ENCODE data around the gene LY6G5B.

Gene LY6G5B

DNA sequence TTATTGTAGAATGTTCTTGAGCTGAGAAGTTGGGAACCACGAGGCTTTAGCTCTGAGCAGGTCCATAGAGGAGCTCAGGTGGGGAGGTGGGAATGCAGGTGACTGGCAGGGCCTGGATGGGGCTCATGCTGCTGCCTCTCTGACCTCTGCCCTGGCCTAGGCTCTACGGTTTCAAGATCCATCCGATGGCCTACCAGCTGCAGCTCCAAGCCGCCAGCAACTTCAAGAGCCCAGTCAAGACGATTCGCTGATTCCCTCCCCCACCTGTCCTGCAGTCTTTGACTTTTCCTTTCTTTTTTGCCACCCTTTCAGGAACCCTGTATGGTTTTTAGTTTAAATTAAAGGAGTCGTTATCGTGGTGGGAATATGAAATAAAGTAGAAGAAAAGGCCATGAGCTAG lies at the start of gene LY6G5B:
Gene LY6G5B (plus strand): TSS at position 301 of the 400 bp plus-strand sequence. CDS start 975 bp downstream, outside the sequence.
- DNase-seq: no peak

DNA sequence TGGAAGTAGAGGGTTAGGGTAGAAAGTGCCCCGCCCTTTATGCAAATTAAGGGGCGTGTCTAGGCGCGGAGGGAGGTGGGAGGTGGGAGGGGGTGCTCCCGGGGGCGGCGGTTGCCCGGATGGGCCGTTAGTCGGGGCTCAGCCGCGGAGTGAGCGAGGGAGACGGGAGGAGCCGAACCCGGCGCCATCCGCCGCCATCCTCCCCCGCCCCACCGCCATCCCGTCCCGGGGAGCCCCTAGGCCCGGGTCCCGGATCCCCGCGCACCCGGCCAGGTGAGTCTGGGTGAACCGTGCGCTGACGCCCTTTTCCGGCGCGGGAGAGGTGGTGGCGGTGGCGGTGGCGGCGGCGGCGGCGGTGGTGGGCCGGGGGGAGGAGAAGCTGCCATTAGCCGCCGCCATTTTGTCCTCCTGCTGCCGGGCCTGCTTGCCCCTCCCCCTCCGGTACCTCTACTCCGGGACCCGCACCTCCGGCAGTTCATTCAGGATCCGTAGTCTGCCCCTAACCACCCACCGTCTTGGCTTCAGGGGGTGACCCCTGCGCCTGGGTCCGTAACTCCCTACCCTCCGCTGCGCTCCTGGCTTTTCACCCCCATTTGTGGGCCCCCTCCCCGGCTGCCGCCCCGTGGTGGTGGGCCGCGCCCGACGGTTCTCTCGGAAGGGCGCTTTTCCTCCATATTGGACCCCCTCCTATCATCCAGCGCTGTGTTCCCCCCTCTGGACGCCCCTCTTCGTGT lies 49.0 kb upstream of the LY6G5B start, which contains the start of gene PRRC2A:
Gene PRRC2A (plus strand): TSS at position 130 of the 734 bp plus-strand sequence. CDS start 2,075 bp downstream, outside the sequence.
- peak; percentile 86 for DNase-seq

DNA sequence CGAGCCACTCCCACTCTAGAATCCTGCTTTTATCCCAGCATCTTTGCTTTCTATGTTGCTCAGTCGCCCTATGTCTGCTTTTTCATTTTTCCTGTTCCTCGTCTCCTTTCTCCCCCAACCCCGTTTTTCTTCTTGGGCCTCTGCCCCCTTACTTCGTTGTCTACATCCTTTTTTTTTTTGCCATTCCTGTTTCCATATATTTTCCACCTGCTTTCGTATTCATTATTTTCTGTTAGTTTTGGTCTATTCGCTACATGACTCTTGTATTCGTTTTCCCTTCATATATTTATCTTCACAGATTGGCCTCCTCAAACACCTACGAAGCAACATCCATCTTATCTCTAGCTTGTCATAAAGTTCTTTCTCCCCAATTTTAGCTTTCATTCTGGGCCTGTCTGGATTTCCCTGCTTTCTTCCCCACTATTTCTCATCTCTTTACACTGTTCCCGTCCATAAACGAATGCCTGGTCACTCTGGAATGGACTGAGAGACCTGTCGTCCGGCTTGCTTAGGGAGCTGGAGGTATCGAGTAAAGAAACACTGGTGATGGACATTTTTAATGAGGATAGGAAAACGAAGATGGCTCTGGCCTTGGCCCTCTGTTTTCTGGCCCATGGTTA lies 48.3 kb upstream of the LY6G5B start:
- no peak for DNase-seq

- no peak for DNase-seq
These were observed 47.8 kb upstream of the LY6G5B start for GRCh38 chr6:31621991-31622390.

GRCh38 chr6:31622684-31623091 lies 47.1 kb upstream of the LY6G5B start:
- DNase-seq: no peak

DNA sequence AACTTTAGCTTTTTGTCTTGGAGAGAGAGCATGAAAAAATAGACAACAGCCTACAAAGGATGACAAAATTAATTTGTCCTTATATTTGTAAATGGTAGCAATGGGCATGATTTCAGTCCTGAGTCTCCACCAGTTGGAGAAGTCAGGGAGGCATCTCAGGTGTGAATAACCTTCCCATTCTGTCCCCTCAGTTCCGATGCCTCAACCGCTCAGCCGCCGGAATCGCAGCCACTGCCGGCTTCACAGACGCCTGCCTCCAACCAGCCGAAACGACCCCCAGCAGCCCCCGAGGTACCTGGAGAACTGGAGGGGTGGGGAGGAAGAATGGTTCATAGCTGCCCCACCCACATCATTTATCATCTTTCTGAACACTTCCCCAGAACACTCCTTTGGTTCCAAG lies 45.7 kb upstream of the LY6G5B start:
- no peak for DNase-seq

GRCh38 chr6:31626952-31627351 lies 42.8 kb upstream of the LY6G5B start:
- DNase-seq: no peak

DNA sequence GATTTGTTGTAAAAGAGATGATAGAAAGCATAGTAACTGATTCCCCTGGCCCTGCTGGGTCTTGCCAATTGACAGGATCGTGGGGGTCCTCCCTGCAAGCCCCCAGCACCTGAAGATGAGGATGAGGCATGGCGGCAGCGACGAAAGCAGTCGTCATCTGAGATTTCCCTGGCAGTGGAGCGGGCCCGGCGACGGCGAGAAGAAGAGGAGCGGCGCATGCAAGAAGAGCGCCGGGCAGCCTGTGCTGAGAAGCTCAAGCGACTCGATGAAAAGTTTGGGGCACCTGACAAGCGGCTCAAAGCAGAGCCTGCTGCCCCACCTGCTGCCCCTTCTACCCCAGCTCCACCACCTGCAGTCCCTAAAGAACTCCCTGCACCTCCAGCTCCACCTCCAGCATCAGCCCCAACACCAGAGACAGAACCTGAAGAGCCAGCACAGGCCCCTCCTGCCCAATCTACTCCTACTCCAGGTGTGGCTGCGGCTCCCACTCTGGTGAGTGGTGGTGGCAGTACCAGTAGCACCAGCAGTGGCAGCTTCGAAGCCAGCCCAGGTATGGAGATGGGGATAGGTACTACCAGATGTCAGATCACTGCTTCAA lies 42.0 kb upstream of the LY6G5B start:
- DNase-seq: no peak

- DNase-seq: no peak
These were observed 40.8 kb upstream of the LY6G5B start for GRCh38 chr6:31629014-31629413.

GRCh38 chr6:31630177-31630934 lies 39.4 kb upstream of the LY6G5B start:
- no peak for DNase-seq

- DNase-seq: no peak
These were observed 38.6 kb upstream of the LY6G5B start for GRCh38 chr6:31631209-31631608.

DNA sequence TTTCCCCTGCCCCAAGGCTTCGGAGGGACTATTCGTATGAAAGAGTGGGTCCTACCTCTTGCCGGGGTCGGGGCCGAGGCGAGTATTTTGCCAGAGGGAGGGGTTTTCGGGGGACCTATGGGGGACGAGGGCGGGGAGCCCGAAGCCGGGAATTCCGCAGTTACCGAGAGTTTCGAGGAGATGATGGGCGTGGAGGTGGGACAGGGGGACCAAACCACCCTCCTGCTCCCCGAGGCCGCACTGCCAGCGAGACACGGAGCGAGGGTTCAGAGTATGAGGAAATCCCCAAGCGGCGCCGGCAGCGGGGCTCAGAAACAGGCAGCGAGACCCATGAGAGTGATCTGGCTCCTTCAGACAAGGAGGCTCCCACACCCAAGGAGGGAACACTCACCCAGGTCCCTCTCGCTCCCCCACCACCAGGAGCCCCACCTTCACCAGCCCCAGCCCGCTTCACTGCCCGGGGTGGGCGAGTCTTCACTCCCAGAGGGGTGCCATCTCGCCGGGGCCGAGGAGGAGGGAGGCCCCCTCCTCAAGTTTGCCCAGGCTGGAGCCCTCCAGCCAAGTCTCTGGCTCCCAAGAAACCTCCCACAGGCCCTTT lies 38.0 kb upstream of the LY6G5B start:
- no peak for DNase-seq

DNA sequence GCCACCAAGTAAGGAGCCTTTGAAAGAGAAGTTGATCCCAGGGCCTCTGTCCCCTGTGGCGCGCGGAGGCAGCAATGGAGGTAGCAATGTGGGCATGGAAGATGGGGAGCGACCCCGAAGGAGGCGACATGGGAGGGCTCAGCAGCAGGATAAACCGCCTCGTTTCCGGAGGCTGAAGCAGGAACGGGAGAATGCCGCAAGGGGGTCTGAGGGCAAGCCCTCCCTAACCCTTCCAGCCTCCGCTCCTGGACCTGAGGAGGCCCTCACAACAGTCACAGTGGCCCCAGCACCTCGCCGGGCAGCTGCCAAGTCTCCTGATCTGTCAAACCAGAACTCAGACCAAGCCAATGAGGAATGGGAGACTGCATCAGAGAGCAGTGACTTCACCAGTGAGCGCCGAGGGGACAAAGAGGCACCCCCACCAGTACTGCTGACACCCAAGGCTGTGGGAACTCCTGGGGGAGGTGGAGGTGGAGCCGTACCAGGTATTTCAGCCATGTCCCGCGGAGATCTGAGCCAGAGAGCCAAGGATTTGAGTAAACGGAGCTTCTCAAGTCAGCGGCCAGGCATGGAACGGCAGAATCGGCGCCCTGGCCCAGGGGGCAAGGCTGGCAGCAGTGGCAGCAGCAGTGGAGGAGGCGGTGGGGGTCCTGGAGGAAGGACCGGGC lies 37.4 kb upstream of the LY6G5B start:
- DNase-seq: no peak

- no peak for DNase-seq
These were observed 36.3 kb upstream of the LY6G5B start for GRCh38 chr6:31633447-31633846.

GRCh38 chr6:31634131-31634530 lies 35.6 kb upstream of the LY6G5B start:
- no peak for DNase-seq

DNA sequence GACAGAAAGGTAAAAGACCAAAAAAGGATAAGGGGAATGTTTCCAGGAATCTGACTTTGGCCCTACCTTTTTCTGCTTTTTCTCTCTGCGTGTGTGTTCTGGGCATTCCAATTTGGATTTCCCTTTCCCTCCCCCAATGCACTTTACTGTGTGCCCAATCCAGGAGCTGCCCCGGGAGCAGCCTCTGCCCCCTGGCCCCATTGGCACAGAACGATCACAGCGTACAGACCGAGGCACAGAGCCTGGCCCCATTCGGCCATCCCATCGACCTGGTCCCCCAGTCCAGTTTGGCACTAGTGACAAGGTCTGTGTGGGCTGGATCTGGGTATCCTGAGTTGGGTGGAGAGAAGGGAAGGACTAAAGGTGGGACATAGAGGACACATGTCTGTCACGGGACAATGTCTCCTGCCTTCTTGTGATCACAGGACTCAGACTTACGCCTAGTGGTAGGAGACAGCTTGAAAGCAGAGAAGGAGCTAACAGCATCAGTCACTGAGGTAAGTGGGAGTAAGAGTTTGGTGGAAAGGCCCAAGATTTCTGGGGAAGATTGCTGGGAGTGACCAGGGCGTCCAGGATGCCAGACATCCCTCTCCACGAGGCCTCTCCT lies 34.7 kb upstream of the LY6G5B start:
- DNase-seq: no peak

DNA sequence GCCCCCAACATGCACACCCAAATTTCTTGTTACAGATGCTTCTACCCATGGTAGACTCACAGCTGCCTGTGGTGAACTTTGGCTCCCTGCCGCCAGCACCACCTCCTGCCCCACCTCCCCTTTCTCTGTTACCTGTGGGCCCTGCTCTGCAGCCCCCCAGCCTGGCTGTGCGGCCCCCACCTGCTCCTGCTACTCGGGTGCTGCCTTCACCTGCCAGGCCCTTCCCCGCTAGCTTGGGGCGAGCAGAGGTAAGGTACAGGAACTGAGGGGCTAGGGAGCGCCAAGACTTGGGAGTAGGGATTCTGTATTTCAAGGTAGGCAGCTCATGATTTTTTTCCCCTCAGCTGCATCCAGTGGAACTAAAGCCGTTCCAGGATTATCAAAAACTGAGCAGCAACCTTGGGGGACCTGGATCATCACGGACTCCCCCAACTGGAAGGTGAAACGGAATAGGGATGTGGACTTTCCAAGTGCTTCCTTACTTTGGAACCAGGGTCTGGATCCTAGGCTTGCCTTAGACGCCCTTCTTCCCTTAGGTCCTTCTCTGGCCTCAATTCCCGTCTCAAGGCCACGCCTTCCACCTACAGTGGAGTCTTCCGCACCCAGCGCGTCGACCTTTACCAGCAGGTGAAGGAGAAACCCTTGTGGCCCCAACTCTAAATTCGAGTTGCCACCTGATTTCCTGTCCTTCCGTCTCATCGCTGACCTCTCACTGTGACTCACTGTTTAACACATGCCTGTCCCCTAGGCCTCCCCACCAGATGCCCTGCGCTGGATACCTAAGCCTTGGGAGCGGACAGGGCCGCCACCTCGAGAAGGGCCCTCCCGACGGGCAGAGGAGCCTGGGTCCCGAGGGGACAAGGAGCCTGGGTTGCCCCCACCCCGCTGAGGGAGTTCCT lies 32.8 kb upstream of the LY6G5B start:
- DNase-seq: no peak

DNA sequence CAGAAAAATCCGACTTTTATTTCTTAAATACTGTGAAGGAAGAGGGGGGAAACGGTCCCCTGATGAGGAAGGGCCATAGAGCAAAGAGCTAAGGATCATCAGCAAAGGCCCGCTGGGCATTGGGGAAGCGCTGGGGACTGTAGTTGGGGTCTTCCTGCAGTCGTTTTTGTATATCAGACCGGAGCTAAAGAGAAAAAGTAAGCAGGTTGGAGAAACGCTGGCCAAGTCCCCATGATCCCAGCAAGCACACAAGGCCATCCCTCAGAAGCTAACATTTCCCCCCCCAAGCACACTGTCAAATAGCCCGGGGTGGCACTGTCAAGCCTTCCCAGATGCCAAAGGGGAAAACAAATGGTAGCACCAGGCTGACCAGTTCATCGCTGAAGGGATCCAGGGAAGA lies 30.7 kb upstream of the LY6G5B start:
- no peak for DNase-seq

DNA sequence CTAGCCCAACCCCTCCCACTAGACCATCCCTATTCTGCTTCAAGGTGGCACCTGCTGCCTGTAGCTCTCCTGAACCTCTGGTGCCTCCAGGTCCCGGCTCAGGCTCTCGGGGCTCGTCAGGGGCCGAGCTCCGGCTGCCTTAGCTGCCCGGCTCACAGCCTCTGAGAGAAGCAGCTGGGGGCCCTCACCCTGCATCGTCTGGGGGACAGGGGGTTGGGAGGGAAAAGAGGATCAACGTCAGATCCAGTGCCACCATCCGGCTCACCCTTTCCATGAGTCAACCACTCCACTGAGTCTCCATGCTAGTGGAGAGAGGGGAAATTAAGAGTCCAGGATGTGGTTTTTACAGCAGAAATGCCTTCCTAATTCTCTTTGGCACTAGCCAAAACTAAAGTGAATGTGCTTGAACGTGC lies 30.3 kb upstream of the LY6G5B start:
- peak; percentile 36 for DNase-seq

DNA sequence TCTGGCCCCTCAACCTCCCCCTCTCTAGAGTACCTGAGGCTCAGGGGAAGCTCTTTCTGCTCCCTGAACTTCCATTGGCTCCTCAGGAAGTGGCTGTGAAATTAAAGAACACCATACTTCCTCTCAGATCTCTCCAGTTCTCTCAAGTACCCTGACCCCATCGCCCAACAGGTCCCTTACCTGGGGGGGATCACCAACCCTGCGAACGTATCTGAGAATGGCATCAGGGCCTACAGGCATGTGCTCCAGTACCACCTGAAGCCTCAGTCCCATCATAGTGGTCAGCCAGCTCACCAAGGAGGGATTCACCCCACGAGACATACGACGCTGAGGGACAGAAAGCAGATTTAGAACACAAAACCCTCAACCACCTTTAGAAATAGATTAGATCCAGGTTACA lies 29.2 kb upstream of the LY6G5B start:
- no peak for DNase-seq

DNA sequence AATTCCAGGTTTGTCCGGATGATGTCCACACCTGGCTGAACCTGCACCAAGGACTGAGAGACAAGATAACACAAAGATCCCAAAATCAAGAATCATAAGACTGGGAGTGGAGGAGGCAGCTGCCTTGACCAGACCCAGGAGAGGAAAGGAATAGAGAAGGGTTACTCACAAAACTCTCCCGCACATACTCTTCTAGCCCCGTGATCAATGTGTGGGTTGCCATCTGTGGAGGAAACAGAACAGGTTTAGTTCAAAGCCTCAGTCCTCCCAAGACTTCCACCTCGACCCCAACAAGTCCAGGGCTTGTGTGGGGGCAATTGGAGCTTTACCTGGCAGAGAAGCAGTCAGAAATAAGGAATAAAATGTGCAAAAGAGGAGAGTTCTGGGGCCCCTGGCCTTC lies 28.4 kb upstream of the LY6G5B start:
- no peak for DNase-seq

Data from activated CD4-positive, alpha-beta T cell treated with anti-CD3 and anti-CD28 coated beads, Interleukin-10, Interleukin-2, amounts not matched to agents 100 ng/mL and 50 ng/mL, durations not matched to agents 16 hours and 8 hours (primary cell).